ENCODE results near the gene PRAMEF13. TPM values are rescaled to one million over a fixed set of nuclear protein-coding genes. Genes with fewer than 3 reads are reported as not detected.
"Not testable (repeated sequence)": the region's sequence is repeated elsewhere in the genome, so short reads cannot be mapped to it uniquely, and the experiment has no call there.

The PRAMEF13 gene
- total RNA-seq, 1 donor from 2014 or later = not detected

- ATAC-seq; DNase-seq; intact Hi-C loops (cut with micrococcal nuclease): not testable (repeated sequence)
Measured at GRCh38 chr1:13219203-13219602, 18.0 kb upstream of the PRAMEF13 start.

- ATAC-seq; DNase-seq; intact Hi-C loops (cut with micrococcal nuclease): not testable (repeated sequence)
Measured at GRCh38 chr1:13216619-13217018, 15.4 kb upstream of the PRAMEF13 start.

- DNase-seq; intact Hi-C loops (cut with micrococcal nuclease); ATAC-seq: not testable (repeated sequence)
Measured at GRCh38 chr1:13208712-13209111, 7.5 kb upstream of the PRAMEF13 start.

GRCh38 chr1:13171548-13171947 is 29.7 kb downstream of the PRAMEF13 start, which contains the start of gene PRAMEF9:
TSS of gene PRAMEF9 (plus strand) at chr1:13171848. CDS start at chr1:13175281, 3,433 bp downstream.
- intact Hi-C loops (cut with micrococcal nuclease); ATAC-seq; DNase-seq: not testable (repeated sequence)

- DNase-seq; ATAC-seq; intact Hi-C loops (cut with micrococcal nuclease): not testable (repeated sequence)
Measured at GRCh38 chr1:13165531-13165930, 35.7 kb downstream of the PRAMEF13 start, which contains the start of gene HNRNPCL4. TSS of gene HNRNPCL4 (minus strand) at chr1:13165631. CDS start at chr1:13165467, 164 bp downstream.

GRCh38 chr1:13155909-13156308 is 45.3 kb downstream of the PRAMEF13 start, which contains the start of gene PRAMEF26:
TSS of gene PRAMEF26 (minus strand) at chr1:13156009. CDS start at chr1:13153095, 2,914 bp downstream.
- ATAC-seq; DNase-seq; intact Hi-C loops (cut with micrococcal nuclease): not testable (repeated sequence)

Other genes with a start within 250 kb of the PRAMEF13 start
- not detected for gene PRAMEF27, start 144.8 kb downstream of the PRAMEF13 start, total RNA-seq
- gene HNRNPCL3, start 140.6 kb downstream of the PRAMEF13 start, total RNA-seq = not detected
- gene PRAMEF25, start 130.6 kb downstream of the PRAMEF13 start, total RNA-seq = not detected
- not detected for gene HNRNPCL2, start 84.6 kb downstream of the PRAMEF13 start, total RNA-seq
- gene PRAMEF26, start 45.4 kb downstream of the PRAMEF13 start, total RNA-seq = not detected
- gene HNRNPCL4, start 35.8 kb downstream of the PRAMEF13 start, total RNA-seq = not detected
- gene PRAMEF9, start 29.6 kb downstream of the PRAMEF13 start, total RNA-seq = not detected
- not detected for gene PRAMEF18, start 24.7 kb upstream of the PRAMEF13 start, total RNA-seq
- not detected for gene PRAMEF5, start 52.8 kb upstream of the PRAMEF13 start, total RNA-seq
- not detected for gene PRAMEF8, start 83.7 kb upstream of the PRAMEF13 start, total RNA-seq
- gene PRAMEF33, start 102.1 kb upstream of the PRAMEF13 start, total RNA-seq = not detected
- gene PRAMEF15, start 114.2 kb upstream of the PRAMEF13 start, total RNA-seq = not detected
- gene PRAMEF14, start 145.7 kb upstream of the PRAMEF13 start, total RNA-seq = not detected
- gene PRAMEF19, start 170.5 kb upstream of the PRAMEF13 start, total RNA-seq = not detected
- not detected for gene PRAMEF17, start 188.2 kb upstream of the PRAMEF13 start, total RNA-seq
- not detected for gene PRAMEF20, start 209.0 kb upstream of the PRAMEF13 start, total RNA-seq